Activated CD4-positive, alpha-beta T cell treated with anti-CD3 and anti-CD28 coated beads, Interleukin-2, amount 50 U/mL, for 24 hours (primary cell): ENCODE measurements around the gene COL5A2.

ENCODE experiments used
- DNase-seq, 2 donors: peaks; one replicate each; pipeline ENCODE4 v3.0.0-alpha.2; 2020; ENCODE audit warnings: low read depth in 1 of 2, low spot score in 1 of 2

The COL5A2 gene

DNA sequence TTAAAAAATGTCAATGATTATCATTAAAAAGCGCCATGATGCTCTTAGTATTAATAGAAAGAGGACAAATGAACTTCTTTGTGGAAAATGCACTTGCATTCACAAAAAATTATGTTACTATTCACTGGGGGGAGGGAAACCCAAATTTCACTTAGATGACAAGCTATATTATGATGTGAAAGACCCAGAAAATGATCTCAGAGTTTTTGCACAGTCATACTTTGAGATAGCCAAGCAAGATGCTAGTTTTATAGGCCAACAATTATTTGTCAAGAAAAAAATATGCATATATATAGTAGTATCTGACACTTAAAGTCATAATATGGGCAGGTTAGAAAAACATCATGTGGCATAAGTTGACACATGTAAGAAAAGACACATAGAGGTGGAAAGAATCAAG, 31.6 kb downstream of the COL5A2 start:
- DNase-seq = no peak

DNA sequence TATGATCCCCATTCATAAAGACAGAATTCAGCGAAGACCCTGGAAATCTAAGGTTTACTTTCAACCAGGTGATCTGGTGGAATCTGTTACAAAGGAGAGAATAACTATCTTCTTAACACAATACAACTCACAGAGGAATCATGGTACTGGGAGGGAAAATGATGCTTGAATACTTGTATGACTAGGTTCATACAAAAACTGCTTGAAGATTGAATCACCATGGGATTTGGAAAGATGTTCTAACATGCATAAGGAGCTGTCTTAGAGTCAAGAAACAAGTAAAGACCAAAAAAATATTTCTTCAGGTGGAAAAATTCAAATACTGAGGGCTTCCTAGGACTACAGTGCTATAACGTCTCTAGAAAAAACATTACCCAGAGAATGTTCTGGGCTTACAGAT, 32.2 kb downstream of the COL5A2 start:
- DNase-seq = no peak

DNA sequence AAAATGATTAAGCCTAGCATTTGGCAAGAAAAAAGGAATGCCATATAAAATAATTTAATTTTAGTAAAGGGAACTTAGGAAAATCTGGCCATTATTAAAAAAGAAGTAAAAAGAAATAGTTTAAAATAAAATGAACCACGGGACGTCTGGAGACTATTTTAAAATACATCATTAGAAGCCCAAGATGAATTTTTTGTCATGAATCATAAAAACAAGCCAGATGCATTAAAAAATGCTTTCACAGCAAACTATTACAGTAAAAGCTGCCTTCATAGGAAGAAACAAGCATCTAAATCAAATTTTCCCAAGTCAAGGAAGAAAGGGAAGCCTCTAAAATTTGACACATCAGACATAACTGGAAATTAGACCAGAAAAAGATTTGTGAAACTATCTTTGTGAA, 33.0 kb downstream of the COL5A2 start:
- DNase-seq = no peak

DNA sequence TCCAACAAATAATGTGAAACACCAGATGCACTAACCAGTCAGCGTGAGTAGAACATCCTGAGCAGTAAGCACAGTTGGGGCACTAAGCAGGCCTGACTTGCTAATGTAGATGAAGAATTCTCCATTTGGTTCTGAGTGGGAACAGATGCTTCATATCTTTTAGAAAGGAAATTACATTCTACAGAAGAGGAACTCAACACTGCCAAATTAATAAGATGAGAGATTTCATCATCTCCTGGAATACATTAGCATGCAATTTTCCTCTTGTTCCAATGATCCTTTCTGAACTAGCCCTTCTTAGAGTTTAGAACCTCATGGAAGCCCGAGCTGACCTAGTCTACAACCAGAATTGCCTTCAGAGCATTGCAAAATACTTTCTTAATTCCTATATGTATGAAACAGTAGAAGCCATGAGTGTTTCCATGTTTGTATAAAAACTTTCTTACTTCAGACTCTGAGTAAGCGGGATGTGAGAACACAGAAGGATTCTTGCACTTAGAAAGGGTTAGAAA, 34.8 kb downstream of the COL5A2 start:
- no peak for DNase-seq

DNA sequence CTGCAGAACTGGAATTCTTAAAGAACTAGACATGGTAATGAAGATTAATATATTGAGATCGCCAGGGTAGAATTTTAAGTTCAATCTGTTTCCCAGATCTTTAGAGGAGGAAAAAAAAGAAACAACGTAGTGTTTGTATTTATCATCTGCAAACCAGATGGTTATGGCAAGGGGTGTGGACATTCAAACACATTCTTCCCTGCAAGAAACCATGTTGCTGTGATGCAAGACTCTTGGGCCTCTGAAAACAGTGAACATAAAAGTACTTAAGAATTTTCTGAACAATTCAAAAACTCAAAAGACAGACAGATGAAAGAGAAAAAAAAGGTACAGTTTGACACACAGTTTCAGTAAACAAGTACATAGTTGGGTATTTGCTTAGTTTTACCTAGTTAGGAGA, 35.6 kb downstream of the COL5A2 start:
- no peak for DNase-seq

DNA sequence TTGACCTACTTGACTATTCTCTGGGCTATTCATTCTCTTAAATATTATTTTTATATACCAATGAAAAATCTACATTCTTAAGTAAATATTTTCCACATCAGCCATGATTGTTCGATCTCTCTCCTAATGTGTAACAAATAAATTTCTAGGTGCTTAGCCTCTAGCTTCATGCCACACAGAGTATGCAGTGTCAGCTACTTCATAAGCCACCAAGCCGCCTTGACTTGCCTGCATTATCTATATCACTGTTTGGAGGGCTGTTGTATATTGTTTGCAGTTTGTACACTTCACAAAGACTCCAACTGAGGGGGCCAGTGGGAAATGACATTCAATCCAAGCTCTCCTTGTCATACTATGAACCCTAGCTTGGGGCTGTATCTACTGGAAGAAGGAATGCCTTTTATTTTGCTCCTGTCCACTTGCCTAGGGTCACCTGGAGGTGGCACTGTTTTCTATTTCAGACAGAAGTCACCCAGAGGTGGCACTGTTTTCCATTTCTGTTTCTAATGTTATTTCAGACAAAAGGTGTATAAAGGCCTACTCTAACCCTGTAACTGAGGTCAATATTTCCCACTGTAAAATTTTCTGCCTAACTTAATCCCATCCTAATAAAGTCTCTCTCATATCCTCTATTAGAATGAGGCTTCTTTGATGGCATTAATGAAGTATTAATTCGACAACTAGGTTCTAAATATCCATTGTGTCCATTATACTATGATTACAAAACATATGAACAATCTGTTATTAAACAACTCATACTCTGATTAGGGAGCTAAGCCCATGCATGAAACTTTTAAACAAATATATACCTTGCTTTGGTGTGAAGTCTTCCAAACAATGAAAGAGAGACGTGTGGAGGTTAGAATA, 36.4 kb downstream of the COL5A2 start:
- DNase-seq = peak; percentile 1 to 36

DNA sequence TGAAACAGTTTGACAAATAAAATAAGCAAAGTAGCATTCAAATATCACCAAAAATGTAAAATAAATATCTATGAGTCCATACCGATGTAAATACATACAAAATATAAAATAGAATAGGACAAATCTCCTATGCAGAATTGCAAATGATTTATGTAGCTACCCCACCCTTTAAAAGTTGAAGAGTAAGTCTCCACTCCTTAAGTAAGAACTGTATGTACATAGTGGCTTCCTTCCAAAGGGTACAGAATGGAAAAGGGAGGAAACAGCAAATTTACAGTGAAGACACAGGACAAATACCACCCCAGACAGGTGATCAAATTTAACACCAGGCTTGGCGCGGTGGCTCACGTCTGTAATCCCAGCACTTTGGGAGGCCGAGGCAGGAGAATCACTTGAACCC, 40.8 kb downstream of the COL5A2 start:
- DNase-seq = no peak

DNA sequence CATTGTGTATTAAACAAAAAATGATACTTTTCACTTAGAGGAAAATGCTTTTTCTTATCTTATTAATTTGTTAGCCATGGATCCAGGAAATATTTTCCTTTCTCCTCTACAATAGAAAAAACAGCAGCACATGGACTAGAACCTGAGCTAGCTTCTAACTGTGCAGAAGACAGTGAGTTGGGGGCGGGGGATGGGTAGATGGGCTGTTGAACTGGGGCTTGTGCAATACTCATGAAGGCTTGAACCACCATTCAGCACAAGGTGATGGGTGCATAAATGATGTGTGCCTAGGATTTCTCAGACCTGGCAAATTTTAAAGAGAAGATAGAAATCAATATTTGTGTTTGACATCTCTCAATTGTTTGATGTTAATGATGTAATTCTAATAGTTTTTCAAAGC, 42.0 kb downstream of the COL5A2 start:
- DNase-seq = no peak

DNA sequence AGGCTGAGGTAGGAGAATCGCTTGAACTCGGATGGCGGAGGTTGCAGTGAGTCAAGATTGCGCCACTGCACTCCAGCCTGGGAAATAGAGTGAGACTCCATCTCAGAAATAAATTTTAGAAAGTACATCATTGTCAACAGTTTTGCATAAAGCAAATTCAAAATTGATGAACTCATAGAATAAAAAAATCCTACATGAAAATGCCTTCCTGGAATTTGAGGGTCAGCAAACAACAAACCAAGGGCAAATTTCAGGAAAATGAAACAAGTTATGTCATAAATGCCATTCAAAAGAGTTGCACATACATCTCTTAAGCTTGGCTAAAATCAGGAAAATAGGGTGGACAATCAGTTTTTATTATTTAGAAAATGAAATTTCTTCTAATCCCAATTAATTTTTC, 45.1 kb downstream of the COL5A2 start:
- no peak for DNase-seq

GRCh38 chr2:189131991-189132390, 47.6 kb downstream of the COL5A2 start:
- no peak for DNase-seq

GRCh38 chr2:189129971-189130370, 49.6 kb downstream of the COL5A2 start:
- DNase-seq = no peak

DNA sequence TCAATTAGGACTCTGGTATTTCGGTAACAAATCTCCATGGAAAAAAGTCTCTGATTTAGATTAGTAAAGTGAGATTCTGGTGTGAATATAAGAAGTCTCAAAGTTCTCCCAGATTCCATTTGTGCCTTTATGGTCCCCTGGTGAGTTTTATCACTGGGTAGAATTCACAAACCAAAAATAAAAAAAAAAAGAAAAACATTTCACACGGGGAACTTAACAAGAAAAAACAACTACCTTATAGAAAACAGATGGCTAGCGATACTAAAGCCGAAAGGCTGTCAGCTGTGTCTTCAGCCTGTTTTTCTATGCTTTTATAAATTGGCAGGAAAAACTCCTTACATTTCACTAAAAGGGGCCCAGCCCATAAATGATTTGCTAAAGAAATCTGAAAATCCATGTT, 50.6 kb downstream of the COL5A2 start:
- no peak for DNase-seq

GRCh38 chr2:189127756-189128155, 51.8 kb downstream of the COL5A2 start:
- no peak for DNase-seq

DNA sequence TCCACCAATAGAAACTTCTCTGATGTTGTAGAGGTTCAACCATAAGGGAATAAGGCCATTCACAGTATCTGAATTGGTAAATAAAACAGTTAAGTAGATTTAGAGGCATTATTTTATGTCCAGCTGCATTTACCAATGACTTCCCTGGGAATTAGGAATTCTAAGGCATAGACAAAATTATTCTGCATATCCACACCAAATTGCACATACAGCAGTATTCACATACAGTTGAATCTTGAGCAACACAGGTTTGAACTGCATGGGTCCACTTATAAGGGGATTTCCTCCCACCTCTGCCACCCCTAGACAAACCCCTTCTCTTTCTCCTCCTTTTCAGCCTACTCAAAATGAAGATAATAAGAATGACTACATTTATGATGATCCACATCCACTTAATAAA, 54.4 kb downstream of the COL5A2 start:
- no peak for DNase-seq

DNA sequence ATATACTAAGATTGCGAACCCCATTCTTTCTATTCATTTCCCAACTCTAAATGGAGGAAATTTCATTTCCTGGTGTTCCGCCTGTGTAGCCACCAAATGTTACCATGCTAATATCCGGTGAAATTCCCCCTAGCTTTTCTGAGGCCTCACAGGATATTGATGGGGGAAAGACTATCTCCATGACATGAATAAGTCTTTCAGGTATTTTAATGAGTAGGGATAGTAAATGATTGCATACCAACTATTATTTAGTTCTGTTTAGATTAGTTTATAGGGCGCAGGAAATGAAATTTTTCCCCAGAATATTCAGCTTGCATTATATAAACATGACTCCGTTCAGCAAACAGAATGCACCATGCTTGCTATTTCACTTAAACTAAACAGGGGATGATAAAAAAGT, 55.4 kb downstream of the COL5A2 start:
- no peak for DNase-seq

DNA sequence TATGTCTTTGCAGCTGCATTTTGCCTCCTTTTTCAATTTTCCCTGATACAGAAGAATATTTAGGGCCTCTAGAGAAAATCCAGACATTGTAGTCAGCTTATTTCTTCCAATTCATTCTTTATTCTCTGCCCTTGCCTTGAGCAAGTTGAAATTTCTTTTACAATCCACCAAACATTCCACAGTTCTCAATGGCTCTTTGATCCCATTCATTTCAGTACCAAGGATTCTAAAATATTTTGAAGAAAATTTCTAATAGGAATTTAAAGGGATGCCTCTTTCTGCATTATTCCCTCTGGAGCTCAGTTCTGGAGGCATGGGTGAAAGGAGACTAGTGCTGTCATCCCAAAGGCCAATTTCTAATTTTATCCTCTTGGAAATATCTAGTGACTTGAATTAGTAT, 61.2 kb downstream of the COL5A2 start:
- DNase-seq = no peak

DNA sequence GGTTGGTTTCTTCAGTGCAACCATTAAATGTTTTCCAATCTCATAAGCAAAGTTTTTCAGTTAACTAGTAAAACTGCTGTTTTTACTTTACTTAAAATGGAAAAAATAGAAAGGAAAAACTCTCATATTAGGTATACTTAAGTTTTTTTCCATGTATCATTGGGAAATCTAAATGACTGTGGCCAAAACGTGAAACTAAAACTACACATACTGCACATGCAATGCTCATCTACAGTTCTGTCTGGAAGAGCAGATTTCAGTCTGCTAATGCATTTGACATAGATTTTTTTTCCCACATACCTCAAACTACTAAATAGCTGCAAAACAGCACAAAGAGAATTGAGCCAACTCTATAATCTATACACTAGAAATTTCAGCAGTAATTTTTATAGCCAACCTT, 62.6 kb downstream of the COL5A2 start:
- no peak for DNase-seq

GRCh38 chr2:189116087-189116486, 63.5 kb downstream of the COL5A2 start:
- no peak for DNase-seq

GRCh38 chr2:189115126-189115525, 64.4 kb downstream of the COL5A2 start:
- DNase-seq = no peak

DNA sequence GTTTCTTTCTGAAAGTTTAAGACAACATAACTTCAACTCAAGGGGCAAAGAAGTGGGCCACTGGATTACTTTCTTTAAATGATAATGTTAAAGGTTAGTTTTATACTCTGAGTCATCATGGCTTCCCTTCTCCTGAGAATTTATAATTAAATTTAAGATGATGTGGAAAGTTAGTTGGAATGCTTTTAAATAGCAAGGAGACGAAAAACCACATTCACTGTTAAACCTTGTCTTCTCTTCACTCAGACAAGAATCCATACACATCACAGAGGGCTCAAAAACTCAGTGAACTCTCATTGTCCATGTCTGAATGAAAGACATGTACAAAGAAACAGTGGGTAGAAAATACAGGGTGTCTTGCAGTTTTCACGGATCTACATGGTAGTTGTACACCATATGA, 65.6 kb downstream of the COL5A2 start:
- DNase-seq = no peak

DNA sequence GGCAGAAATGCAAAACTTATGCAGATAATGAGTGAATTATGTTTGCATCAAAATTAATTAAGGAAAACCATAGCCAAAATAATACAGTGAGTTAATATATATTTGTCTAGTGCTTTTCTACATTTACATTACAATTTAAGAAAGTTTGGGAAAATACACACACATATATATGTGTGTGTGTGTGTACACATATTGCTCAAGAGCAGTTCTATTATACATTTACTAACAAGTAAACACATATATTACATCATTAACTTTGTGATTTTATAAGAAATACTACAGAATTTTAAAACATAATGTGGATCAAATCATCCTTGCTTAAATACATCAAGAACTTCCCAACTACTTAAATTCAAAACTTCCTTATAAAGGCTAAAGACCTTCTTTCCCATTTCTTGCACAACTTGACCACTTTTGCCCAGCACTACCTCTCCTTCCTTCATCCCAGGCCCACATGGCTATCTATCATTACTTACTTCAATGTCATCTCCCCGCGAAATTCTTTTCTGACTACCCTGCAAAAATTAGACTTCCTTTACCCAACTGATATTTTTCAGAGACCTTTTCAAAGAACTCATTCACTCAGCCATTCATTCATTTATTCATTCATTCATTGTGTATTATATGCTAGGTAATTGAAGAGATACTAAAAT, 68.4 kb downstream of the COL5A2 start:
- no peak for DNase-seq

GRCh38 chr2:189109921-189110397, 69.6 kb downstream of the COL5A2 start:
- no peak for DNase-seq
